NT2/D1 (cell line): ENCODE data around the gene KCNH1.

Experiments
- SUZ12 ChIP-seq: IDR thresholded peaks from 2 replicates; pipeline ENCODE4 v1.6.1; 2011; ENCODE audit not compliant: insufficient read length, insufficient read depth; ENCODE audit errors: extremely low read depth
- YY1 ChIP-seq: IDR thresholded peaks from 2 replicates; pipeline ENCODE4 v1.6.1; 2011; ENCODE audit not compliant: insufficient read length, insufficient read depth
- ZNF274 ChIP-seq: IDR thresholded peaks from 2 replicates; pipeline ENCODE4 v1.6.1; 2011; ENCODE audit warnings: mild to moderate bottlenecking, low read depth, low read length

DNA sequence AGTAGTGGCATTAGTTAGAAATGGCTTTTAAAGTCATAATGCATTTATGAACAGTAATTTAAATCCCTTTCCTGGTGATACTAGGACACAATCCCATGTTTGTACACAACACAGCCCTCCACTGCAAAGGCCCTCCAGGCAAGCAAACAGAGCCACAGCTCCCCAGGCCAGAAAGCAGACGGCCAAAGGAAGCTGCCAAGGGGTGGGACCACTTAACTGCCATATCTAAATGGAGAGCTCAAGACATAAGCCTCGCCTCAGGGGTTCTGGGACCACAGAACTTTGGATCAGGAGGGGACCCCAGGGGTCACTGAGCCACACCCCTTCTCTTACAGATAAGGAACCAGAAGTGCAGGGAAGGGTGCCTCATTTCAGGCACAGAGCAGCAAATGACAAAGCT, 189.7 kb downstream of the KCNH1 start:
- TF ChIP-seq YY1 (no peak), ZNF274 (no peak), SUZ12 (no peak)
